ENCODE data around the gene NPEPPS.

The NPEPPS gene

DNA sequence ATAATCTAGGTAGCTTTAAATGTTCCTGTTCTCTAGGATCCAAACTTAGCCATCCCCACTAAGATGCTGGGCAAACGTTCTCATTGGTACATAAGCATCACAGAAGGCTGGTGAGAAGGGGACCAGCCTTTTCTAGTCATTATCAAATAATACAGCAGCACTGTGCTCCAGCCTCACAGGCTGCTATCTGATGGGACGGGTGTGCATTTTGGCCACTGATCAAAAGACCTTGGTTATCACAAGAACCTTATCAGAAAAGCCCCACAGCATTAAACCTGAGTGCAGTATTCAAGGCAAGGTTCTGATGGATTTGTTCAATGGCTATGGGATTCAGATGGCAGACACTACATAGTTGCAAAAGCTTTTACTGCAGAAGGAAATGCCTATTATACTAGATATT, 99.7 kb downstream of the NPEPPS start:
- Histone ChIP-seq H3K9me3 (ENCODE audit: control insufficient read depth, low read length) (no peaks in the 10 kb centered on the region), H3K4me1 (ENCODE audit: control insufficient read depth, insufficient read depth, low read length, poor library complexity, severe bottlenecking) (no peaks in the 10 kb centered on the region), H3K4me3 (ENCODE audit: extremely low read depth, insufficient read depth, low read length, poor library complexity, severe bottlenecking) (no peak overlapping the region), H3K27ac (ENCODE audit: low read depth, low read length, severe bottlenecking) (no peak overlapping the region), H3K36me3 (ENCODE audit: control insufficient read depth, insufficient read depth, low read length) (peaks cover 12% of the 10 kb centered on the region)
- WGBS, 2 experiments (ENCODE audit: insufficient coverage in 2 of 2): 100% methylated on average over 1 of the region's 2 CpGs

GRCh38 chr17:47632991-47633390, 102.1 kb downstream of the NPEPPS start:
- Histone ChIP-seq H3K9me3 (ENCODE audit: control insufficient read depth, low read length) (no peaks in the 10 kb centered on the region), H3K4me1 (ENCODE audit: control insufficient read depth, insufficient read depth, low read length, poor library complexity, severe bottlenecking) (no peaks in the 10 kb centered on the region), H3K27ac (ENCODE audit: low read depth, low read length, severe bottlenecking) (no peak overlapping the region), H3K4me3 (ENCODE audit: extremely low read depth, insufficient read depth, low read length, poor library complexity, severe bottlenecking) (no peak overlapping the region), H3K36me3 (ENCODE audit: control insufficient read depth, insufficient read depth, low read length) (peaks cover 26% of the 10 kb centered on the region)
- 87 to 94% methylated on average over 3 of the region's 3 CpGs for WGBS, 2 experiments (ENCODE audit: insufficient coverage in 2 of 2)

DNA sequence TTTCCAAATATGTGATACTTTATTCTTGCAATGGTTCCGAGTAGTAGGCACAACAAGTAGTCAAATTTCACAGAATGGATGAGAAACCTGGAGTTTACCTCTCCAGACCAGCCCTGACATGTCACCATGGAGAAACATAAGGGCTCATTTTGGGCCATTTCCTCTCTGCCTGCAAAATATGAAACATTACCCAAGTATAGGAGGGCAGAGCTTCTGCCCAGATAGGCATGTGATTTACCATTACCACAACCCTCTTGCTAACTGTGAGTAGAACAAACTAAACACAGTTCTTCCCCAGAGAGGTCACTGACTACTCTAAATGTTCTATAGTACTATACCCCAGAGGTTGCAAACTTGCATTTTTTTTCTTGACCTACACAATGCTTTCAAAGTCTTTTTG, 103.1 kb downstream of the NPEPPS start:
- WGBS, 2 experiments (ENCODE audit: insufficient coverage in 2 of 2): 90 to 100% methylated on average over 1 of the region's 1 CpG
- H3K4me3 ChIP-seq (ENCODE audit: extremely low read depth, insufficient read depth, low read length, poor library complexity, severe bottlenecking): no peak overlapping the region
- H3K4me1 ChIP-seq (ENCODE audit: control insufficient read depth, insufficient read depth, low read length, poor library complexity, severe bottlenecking): no peaks in the 10 kb centered on the region
- no peaks in the 10 kb centered on the region for H3K9me3 ChIP-seq (ENCODE audit: control insufficient read depth, low read length)
- H3K27ac ChIP-seq (ENCODE audit: low read depth, low read length, severe bottlenecking): no peak overlapping the region
- peaks cover 26% of the 10 kb centered on the region for H3K36me3 ChIP-seq (ENCODE audit: control insufficient read depth, insufficient read depth, low read length)

DNA sequence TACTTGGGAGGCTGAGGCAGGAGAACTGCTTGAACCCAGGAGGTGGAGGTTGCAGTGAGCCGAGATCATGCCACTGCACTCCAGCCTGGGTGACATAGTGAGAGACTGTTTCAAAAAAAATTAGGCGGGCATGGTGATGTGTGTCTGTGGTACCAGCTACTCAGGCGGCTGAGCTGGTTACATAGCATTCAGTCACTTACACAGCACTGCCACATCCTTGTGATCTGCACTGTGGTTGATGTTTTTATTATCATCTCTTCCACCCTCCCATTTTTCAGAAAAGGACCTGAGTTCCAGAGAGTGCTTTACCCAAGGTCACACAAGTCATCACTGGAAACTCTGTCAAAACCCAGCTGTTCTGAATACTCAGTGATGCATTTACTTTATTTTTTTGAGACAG, 104.0 kb downstream of the NPEPPS start:
- WGBS, 2 experiments (ENCODE audit: insufficient coverage in 2 of 2): 90 to 100% methylated on average over 1 to 2 of the region's 3 CpGs
- Histone ChIP-seq H3K27ac (ENCODE audit: low read depth, low read length, severe bottlenecking) (no peak overlapping the region), H3K4me1 (ENCODE audit: control insufficient read depth, insufficient read depth, low read length, poor library complexity, severe bottlenecking) (no peaks in the 10 kb centered on the region), H3K9me3 (ENCODE audit: control insufficient read depth, low read length) (no peaks in the 10 kb centered on the region), H3K36me3 (ENCODE audit: control insufficient read depth, insufficient read depth, low read length) (peaks cover 26% of the 10 kb centered on the region), H3K4me3 (ENCODE audit: extremely low read depth, insufficient read depth, low read length, poor library complexity, severe bottlenecking) (no peak overlapping the region)

DNA sequence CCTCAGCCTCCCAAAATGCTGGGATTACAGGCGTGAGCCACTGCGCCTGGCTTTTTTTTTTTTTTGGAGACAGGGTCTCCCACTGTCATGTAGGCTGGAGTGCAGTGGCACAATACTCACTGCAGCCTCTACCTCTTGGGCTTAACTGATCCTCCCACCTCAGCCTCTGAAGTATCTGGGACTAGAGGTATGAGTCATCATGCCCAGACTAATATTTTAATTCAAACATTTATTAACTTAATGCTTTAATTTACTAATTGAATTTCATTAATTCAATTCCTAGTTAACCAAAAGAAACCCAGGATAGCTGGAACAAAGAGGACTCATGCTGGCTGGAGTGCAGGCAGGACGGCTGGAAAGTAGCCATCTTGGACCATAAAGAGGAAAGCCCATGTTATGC, 104.8 kb downstream of the NPEPPS start:
- Histone ChIP-seq H3K9me3 (ENCODE audit: control insufficient read depth, low read length) (no peaks in the 10 kb centered on the region), H3K36me3 (ENCODE audit: control insufficient read depth, insufficient read depth, low read length) (peaks cover 26% of the 10 kb centered on the region), H3K4me1 (ENCODE audit: control insufficient read depth, insufficient read depth, low read length, poor library complexity, severe bottlenecking) (no peaks in the 10 kb centered on the region), H3K4me3 (ENCODE audit: extremely low read depth, insufficient read depth, low read length, poor library complexity, severe bottlenecking) (no peak overlapping the region), H3K27ac (ENCODE audit: low read depth, low read length, severe bottlenecking) (no peak overlapping the region)
- WGBS, 2 experiments (ENCODE audit: insufficient coverage in 2 of 2): 100% methylated on average over 3 of the region's 3 CpGs; no CpG with 5 or more reads in 1 of the 2 experiments

GRCh38 chr17:47636273-47637030, 105.5 kb downstream of the NPEPPS start:
- H3K4me3 ChIP-seq (ENCODE audit: extremely low read depth, insufficient read depth, low read length, poor library complexity, severe bottlenecking): no peak overlapping the region
- no peaks in the 10 kb centered on the region for H3K4me1 ChIP-seq (ENCODE audit: control insufficient read depth, insufficient read depth, low read length, poor library complexity, severe bottlenecking)
- H3K36me3 ChIP-seq (ENCODE audit: control insufficient read depth, insufficient read depth, low read length): peaks cover 23% of the 10 kb centered on the region
- H3K9me3 ChIP-seq (ENCODE audit: control insufficient read depth, low read length): no peaks in the 10 kb centered on the region
- WGBS, 2 experiments (ENCODE audit: insufficient coverage in 2 of 2): 100% methylated on average over 1 to 2 of the region's 2 CpGs
- no peak overlapping the region for H3K27ac ChIP-seq (ENCODE audit: low read depth, low read length, severe bottlenecking)

GRCh38 chr17:47638903-47639302, 108.0 kb downstream of the NPEPPS start:
- Histone ChIP-seq H3K4me3 (ENCODE audit: extremely low read depth, insufficient read depth, low read length, poor library complexity, severe bottlenecking) (no peak overlapping the region), H3K36me3 (ENCODE audit: control insufficient read depth, insufficient read depth, low read length) (peaks cover 19% of the 10 kb centered on the region), H3K4me1 (ENCODE audit: control insufficient read depth, insufficient read depth, low read length, poor library complexity, severe bottlenecking) (no peaks in the 10 kb centered on the region), H3K27ac (ENCODE audit: low read depth, low read length, severe bottlenecking) (no peak overlapping the region), H3K9me3 (ENCODE audit: control insufficient read depth, low read length) (no peaks in the 10 kb centered on the region)
- WGBS, 2 experiments (ENCODE audit: insufficient coverage in 2 of 2): 74 to 84% methylated on average over 2 to 4 of the region's 5 CpGs

DNA sequence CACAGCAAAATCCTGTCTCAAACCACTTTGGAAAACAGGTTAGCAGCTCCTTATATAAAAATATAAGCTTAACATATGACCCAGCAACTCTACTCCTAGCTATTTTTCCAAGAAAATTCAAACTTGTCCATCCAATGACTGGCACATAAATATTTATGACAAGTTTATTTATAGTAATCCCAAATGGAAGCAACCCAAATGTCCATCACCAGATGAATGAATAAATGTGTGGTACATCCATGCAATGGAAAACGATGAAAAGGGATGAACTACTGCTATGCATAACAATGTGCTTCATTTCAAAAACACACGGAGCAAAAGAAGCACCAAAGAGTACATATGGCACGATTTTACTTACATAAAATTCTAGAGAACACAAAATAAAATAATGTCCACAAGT, 109.2 kb downstream of the NPEPPS start:
- WGBS, 2 experiments (ENCODE audit: insufficient coverage in 2 of 2): no CpG with 5 or more reads among the region's 3 CpGs
- Histone ChIP-seq H3K9me3 (ENCODE audit: control insufficient read depth, low read length) (no peaks in the 10 kb centered on the region), H3K27ac (ENCODE audit: low read depth, low read length, severe bottlenecking) (no peak overlapping the region), H3K36me3 (ENCODE audit: control insufficient read depth, insufficient read depth, low read length) (peaks cover 17% of the 10 kb centered on the region), H3K4me3 (ENCODE audit: extremely low read depth, insufficient read depth, low read length, poor library complexity, severe bottlenecking) (no peak overlapping the region), H3K4me1 (ENCODE audit: control insufficient read depth, insufficient read depth, low read length, poor library complexity, severe bottlenecking) (no peaks in the 10 kb centered on the region)

DNA sequence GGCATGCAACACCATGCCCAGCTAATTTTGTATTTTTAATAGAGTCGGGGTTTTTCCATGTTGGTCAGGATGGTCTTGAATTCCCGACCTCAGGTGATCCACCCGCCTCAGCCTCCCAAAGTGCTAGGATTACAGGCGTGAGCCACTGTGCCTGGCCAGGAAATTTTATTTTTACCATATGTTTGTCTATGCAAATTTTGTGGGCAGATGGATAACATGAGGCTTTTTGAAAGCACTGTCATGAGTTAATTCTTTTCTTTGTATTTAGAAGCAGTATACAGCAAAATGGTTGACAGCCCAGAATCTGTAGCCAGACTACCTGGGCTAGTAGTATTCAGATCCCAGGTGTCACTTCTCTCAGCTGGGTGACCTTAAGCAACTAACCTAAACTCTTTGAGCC, 110.3 kb downstream of the NPEPPS start:
- no peaks in the 10 kb centered on the region for H3K9me3 ChIP-seq (ENCODE audit: control insufficient read depth, low read length)
- no peaks in the 10 kb centered on the region for H3K4me1 ChIP-seq (ENCODE audit: control insufficient read depth, insufficient read depth, low read length, poor library complexity, severe bottlenecking)
- WGBS, 2 experiments (ENCODE audit: insufficient coverage in 2 of 2): 81 to 88% methylated on average over 3 to 4 of the region's 4 CpGs
- no peak overlapping the region for H3K27ac ChIP-seq (ENCODE audit: low read depth, low read length, severe bottlenecking)
- peaks cover 11% of the 10 kb centered on the region for H3K36me3 ChIP-seq (ENCODE audit: control insufficient read depth, insufficient read depth, low read length)
- no peak overlapping the region for H3K4me3 ChIP-seq (ENCODE audit: extremely low read depth, insufficient read depth, low read length, poor library complexity, severe bottlenecking)

DNA sequence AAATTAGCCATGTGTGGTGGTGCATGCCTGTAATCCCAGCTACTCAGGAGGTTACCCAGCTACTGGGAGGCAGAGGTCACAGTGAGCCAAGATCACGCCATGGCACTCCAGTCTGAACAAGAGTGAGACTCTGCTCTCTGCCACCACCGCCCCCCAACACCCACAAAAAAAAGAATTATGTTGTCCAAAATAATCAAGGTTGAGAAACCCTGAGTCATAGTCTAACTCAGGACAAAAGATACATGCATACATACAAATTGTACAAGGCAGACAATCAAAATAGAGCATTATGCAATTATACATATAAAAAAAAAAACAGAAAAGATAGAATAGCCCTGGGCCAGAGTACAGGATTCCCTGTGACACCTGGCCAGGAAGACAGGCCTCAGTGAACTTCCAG, 112.2 kb downstream of the NPEPPS start:
- 100% methylated on average over 1 of the region's 2 CpGs for WGBS, 2 experiments (ENCODE audit: insufficient coverage in 2 of 2)
- no peaks in the 10 kb centered on the region for H3K36me3 ChIP-seq (ENCODE audit: control insufficient read depth, insufficient read depth, low read length)
- H3K4me1 ChIP-seq (ENCODE audit: control insufficient read depth, insufficient read depth, low read length, poor library complexity, severe bottlenecking): no peaks in the 10 kb centered on the region
- H3K27ac ChIP-seq (ENCODE audit: low read depth, low read length, severe bottlenecking): no peak overlapping the region
- H3K4me3 ChIP-seq (ENCODE audit: extremely low read depth, insufficient read depth, low read length, poor library complexity, severe bottlenecking): no peak overlapping the region
- H3K9me3 ChIP-seq (ENCODE audit: control insufficient read depth, low read length): no peaks in the 10 kb centered on the region

GRCh38 chr17:47644324-47644723, 113.4 kb downstream of the NPEPPS start:
- H3K27ac ChIP-seq (ENCODE audit: low read depth, low read length, severe bottlenecking): no peak overlapping the region
- 78 to 94% methylated on average over 3 to 5 of the region's 5 CpGs for WGBS, 2 experiments (ENCODE audit: insufficient coverage in 2 of 2)
- no peaks in the 10 kb centered on the region for H3K36me3 ChIP-seq (ENCODE audit: control insufficient read depth, insufficient read depth, low read length)
- no peaks in the 10 kb centered on the region for H3K4me1 ChIP-seq (ENCODE audit: control insufficient read depth, insufficient read depth, low read length, poor library complexity, severe bottlenecking)
- H3K4me3 ChIP-seq (ENCODE audit: extremely low read depth, insufficient read depth, low read length, poor library complexity, severe bottlenecking): no peak overlapping the region
- no peaks in the 10 kb centered on the region for H3K9me3 ChIP-seq (ENCODE audit: control insufficient read depth, low read length)

Data from mesodermal cell (in vitro differentiated cells).